GM10248 (cell line): ENCODE results near the gene ZMYND11.

Experiments used
- CTCF ChIA-PET: fragments of 300-600 bp; sonication (Branson Sonifier 250); formaldehyde crosslinking; extraction: SDS; loops from one replicate; lab custom pipeline; 2021; ENCODE audit warnings: antibody characterized with exemption; lab: Yijun Ruan, JAX
- POLR2A ChIA-PET: fragments of 350-650 bp; sonication (Branson Sonifier 250); formaldehyde crosslinking; extraction: SDS; loops from one replicate; lab custom pipeline; 2020; ENCODE audit warnings: antibody characterized with exemption; lab: Yijun Ruan, JAX
- DNase-seq: peaks from one replicate; pipeline ENCODE4 v3.0.0; 2012; ENCODE audit errors: extremely low spot score
- CTCF ChIP-seq: IDR thresholded peaks from 2 replicates; pipeline ENCODE4 v1.5.1; 2012; ENCODE audit warnings: mild to moderate bottlenecking, low read depth; ENCODE audit errors: extremely low read depth, missing control alignments, control extremely low read depth

Gene ZMYND11

DNA sequence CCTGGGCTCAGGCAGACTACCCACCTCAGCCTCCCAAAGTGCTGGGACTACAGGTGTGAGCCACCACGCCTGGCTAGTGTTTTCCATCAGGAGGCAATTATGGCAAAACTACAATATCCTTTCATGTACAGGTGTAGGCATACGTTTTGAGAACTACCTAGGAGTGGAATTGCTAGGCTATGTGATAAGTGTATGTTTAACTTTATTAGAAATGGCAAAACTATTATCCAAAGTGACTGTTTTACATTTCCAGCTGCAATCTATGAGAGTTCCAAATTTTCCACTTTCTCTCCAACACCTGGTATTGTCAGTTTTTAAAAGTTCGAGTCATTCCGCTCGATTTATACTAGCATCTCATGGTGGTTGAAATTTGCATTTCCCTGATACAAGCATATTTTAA lies 59.0 kb downstream of the ZMYND11 start:
- POLR2A ChIA-PET = no interaction called here
- CTCF ChIA-PET = interaction anchor here (1.6 kb wide), 1 partner anchor 11 kb away, joined by 5 read pairs; no protein-coding TSS in a partner anchor
- DNase-seq = no peak
- TF ChIP-seq CTCF = no peak

DNA sequence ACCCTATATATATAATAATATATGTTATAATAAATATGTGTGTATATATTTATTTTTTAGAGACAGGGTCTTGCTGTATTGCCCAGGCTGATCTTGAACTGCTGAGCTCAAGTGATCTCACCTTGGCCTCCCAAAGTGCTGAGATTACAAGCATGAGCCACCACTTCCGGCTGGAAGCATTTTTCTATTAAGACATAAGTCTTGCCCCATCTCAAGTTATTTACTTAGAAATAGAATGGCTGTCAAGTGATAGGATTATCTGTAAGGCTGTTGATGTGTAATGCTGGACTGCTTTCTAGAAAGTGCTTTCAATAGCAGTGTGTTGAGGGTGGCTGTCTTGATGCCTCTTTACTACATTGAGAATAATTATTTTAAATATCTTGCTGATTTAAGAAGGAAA lies 65.2 kb downstream of the ZMYND11 start:
- ChIA-PET POLR2A (no interaction called here), CTCF (no interaction called here)
- DNase-seq = no peak
- TF ChIP-seq CTCF = no peak

- POLR2A ChIA-PET = no interaction called here
- DNase-seq = no peak
- no peak for TF ChIP-seq CTCF
- CTCF ChIA-PET = no interaction called here
Measured at GRCh38 chr10:201328-201771, 66.1 kb downstream of the ZMYND11 start.

DNA sequence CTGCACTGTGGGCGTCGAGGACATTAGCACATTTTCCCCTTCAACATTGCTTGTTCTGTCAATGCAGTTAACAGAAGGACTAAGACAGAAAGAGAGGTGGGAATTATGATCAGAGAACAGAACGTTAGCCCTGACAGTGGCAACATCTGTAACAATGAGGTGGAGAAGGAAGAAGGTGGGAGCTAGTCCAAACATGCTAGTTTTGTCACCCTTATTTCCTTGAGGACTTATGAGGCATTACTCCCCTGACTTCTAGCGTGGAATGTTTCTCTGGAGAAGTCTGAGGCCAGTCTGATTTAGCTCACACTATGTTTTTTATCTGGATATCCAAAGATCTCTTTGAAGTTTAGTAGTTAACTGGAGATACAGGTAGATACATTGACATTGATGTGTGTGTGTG lies 73.4 kb downstream of the ZMYND11 start:
- no peak for DNase-seq

GRCh38 chr10:209357-209756 lies 74.1 kb downstream of the ZMYND11 start:
- ChIA-PET CTCF (no interaction called here), POLR2A (no interaction called here)
- no peak for DNase-seq
- TF ChIP-seq CTCF = no peak

More for the DNA sequence above, 73.4 kb downstream of the ZMYND11 start:
- POLR2A ChIA-PET = no interaction called here
- CTCF ChIA-PET = no interaction called here
- no peak for TF ChIP-seq CTCF

DNA sequence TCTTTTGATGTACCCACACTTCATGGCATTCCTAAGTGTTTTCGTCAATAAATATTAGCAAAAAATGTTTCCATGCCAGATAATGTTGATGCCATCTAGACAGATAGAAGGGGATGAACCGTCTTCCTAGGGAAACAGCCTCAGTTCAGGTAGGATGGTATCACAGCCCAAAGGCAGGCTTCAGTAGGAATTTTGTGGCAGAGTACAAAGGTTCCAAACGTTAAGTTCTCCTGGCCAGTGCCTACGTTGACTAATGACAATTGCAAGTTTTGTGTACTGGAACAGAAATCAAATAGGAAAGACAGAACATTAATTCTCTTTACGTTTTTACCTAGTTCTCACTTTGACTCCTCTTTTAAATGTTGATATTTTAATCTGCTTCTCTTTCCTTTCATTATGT lies 75.0 kb downstream of the ZMYND11 start:
- POLR2A ChIA-PET = no interaction called here
- no peak for TF ChIP-seq CTCF
- CTCF ChIA-PET = no interaction called here
- no peak for DNase-seq

DNA sequence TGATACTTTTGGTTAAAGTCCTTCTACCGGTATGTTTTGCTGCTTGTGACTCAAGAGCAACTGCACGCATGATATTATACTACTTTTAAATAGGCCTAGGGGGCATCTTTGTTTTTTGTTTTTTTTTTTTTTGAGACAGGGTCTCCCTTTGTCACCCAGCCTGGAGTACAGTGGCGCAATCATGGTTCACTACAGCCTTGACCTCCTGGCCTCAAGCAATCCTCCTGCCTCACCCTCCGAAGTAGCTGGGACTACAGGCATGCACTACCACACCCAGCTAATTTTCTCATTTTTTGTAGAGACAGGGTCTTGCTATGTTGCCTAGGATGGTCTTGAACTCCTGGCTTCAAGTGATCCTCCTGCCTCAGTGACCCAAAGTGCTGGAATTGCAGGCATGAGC lies 80.2 kb downstream of the ZMYND11 start:
- no peak for TF ChIP-seq CTCF
- DNase-seq = no peak
- ChIA-PET CTCF (no interaction called here), POLR2A (no interaction called here)
